ENCODE measurements around the gene CYP4F2.
"Not testable (repeated sequence)": the region's sequence is repeated elsewhere in the genome, so short reads cannot be mapped to it uniquely, and the experiment has no call there.

The CYP4F2 gene

DNA sequence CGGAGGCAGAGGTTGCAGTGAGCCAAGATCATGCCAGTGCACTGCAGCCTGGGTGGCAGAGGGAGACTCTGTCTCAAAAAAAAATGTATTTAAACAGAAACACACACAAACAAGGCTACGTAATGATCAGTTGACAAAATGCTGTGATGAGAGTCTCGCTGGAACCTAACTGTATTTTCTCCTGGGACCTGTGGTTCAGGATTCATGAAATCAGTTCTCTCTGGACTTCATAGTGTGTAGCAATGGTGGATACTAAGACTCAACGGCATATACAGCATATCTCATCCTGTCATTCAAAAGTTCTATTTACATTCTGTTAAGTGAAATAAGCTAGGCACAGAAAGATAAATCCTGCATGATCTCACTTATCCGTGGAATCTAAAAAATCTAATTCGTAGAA is 37.4 kb downstream of the CYP4F2 start:
- Histone ChIP-seq H3K36me3 (ENCODE audit: insufficient read depth, low read length) (no peaks in the 10 kb centered on the region), H2AFZ (ENCODE audit: low read length, unreplicated experiment) (no peak overlapping the region), H3K79me2 (ENCODE audit: control insufficient read depth, insufficient read depth, low read length, unreplicated experiment) (no peaks in the 10 kb centered on the region), H3K27me3 (ENCODE audit: insufficient read depth, low read length) (no peaks in the 10 kb centered on the region), H3K4me3 (ENCODE audit: low read depth, low read length) (no peak overlapping the region), H3K4me1 (ENCODE audit: control insufficient read depth, insufficient read depth, low read length, unreplicated experiment) (no peaks in the 10 kb centered on the region), H3K27ac (ENCODE audit: low read depth, low read length) (no peak overlapping the region)

DNA sequence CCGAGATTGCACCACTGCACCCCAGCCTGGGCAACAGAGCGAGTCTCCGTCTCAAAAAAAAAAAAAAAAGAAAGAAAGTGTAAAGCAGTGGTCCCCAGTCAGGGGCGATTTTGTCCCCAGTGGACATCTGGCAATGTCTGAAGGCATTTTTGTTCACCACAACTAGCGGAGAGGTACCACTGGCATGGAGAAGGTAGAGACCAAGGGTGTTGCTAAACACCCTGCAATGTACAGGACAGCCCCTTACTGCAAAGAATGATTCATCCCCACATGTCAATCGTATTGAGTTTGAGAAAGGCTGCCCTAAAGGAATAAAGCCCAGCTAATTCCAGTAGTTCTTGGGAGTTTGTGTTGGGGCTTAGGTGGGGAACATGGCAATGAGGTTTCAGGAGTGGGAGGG is 38.7 kb downstream of the CYP4F2 start:
- H3K4me1 ChIP-seq (ENCODE audit: control insufficient read depth, insufficient read depth, low read length, unreplicated experiment): no peaks in the 10 kb centered on the region
- no peak overlapping the region for H3K27ac ChIP-seq (ENCODE audit: low read depth, low read length)
- no peaks in the 10 kb centered on the region for H3K79me2 ChIP-seq (ENCODE audit: control insufficient read depth, insufficient read depth, low read length, unreplicated experiment)
- no peaks in the 10 kb centered on the region for H3K27me3 ChIP-seq (ENCODE audit: insufficient read depth, low read length)
- no peak overlapping the region for H3K4me3 ChIP-seq (ENCODE audit: low read depth, low read length)
- H3K36me3 ChIP-seq (ENCODE audit: insufficient read depth, low read length): no peaks in the 10 kb centered on the region
- no peak overlapping the region for H2AFZ ChIP-seq (ENCODE audit: low read length, unreplicated experiment)

DNA sequence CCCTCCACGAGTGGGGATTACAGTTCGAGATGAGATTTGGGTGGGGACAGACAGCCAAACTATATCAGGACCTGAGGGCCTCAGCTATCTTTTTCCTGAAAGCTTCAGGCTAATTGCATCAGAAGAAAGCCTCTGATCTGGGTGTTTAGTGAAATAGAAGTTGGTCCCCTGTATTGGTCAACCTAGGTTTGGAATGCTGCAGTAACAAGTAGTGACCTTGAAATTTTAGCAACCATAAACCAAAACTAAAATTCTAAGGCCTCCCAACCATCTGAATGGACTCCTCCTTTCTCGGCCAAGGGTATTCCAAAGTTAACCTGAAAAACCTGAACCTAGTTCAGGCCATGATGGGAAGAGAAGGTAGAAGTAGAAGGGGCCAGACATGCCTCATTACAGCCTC is 47.5 kb downstream of the CYP4F2 start:
- no peak overlapping the region for H2AFZ ChIP-seq (ENCODE audit: low read length, unreplicated experiment)
- no peaks in the 10 kb centered on the region for H3K27me3 ChIP-seq (ENCODE audit: insufficient read depth, low read length)
- no peak overlapping the region for H3K27ac ChIP-seq (ENCODE audit: low read depth, low read length)
- H3K4me3 ChIP-seq (ENCODE audit: low read depth, low read length): no peak overlapping the region
- H3K36me3 ChIP-seq (ENCODE audit: insufficient read depth, low read length): no peaks in the 10 kb centered on the region
- no peaks in the 10 kb centered on the region for H3K4me1 ChIP-seq (ENCODE audit: control insufficient read depth, insufficient read depth, low read length, unreplicated experiment)
- no peaks in the 10 kb centered on the region for H3K79me2 ChIP-seq (ENCODE audit: control insufficient read depth, insufficient read depth, low read length, unreplicated experiment)

DNA sequence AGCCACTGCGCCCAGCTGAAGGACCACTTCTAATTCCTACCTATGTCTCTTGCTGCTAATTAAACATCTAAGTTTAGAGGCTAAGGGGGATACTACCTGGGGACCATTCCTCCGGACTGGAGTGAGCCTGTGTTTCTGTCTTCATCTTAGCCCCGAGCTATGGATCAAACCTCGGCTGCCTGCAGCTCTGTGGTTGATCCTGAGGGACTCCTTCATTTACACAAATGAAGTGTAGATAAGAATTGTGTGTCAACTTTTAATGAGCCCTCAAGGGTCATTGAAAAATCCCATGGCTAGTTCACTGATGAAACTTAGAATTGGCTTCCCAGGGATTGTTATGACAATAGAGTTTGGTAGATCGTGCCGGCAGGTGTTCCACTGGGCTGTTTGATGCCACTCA is 51.0 kb downstream of the CYP4F2 start:
- H3K4me1 ChIP-seq (ENCODE audit: control insufficient read depth, insufficient read depth, low read length, unreplicated experiment): no peaks in the 10 kb centered on the region
- no peaks in the 10 kb centered on the region for H3K27me3 ChIP-seq (ENCODE audit: insufficient read depth, low read length)
- H3K27ac ChIP-seq (ENCODE audit: low read depth, low read length): no peak overlapping the region
- no peak overlapping the region for H2AFZ ChIP-seq (ENCODE audit: low read length, unreplicated experiment)
- no peaks in the 10 kb centered on the region for H3K79me2 ChIP-seq (ENCODE audit: control insufficient read depth, insufficient read depth, low read length, unreplicated experiment)
- H3K4me3 ChIP-seq (ENCODE audit: low read depth, low read length): no peak overlapping the region
- H3K36me3 ChIP-seq (ENCODE audit: insufficient read depth, low read length): no peaks in the 10 kb centered on the region

DNA sequence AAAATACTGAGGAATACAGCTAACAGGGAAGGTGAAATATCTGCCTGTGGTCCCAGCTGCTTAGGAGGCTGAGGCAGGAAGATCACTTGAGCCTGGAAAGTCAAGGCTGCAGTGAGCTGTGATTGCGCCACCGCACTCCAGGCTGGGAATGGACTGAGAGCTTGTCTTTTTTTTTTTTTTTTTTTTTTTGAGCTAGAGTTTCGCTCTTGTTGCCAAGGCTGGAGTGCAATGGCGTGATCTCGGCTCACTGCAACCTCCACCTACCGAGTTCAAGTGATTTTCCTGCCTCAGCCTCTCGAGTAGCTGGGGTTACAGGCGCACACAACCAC is 54.0 kb downstream of the CYP4F2 start:
- H3K27ac ChIP-seq (ENCODE audit: low read depth, low read length); H3K79me2 ChIP-seq (ENCODE audit: control insufficient read depth, insufficient read depth, low read length, unreplicated experiment); H3K4me3 ChIP-seq (ENCODE audit: low read depth, low read length); H2AFZ ChIP-seq (ENCODE audit: low read length, unreplicated experiment); H3K36me3 ChIP-seq (ENCODE audit: insufficient read depth, low read length); H3K4me1 ChIP-seq (ENCODE audit: control insufficient read depth, insufficient read depth, low read length, unreplicated experiment); H3K27me3 ChIP-seq (ENCODE audit: insufficient read depth, low read length): not testable (repeated sequence)

DNA sequence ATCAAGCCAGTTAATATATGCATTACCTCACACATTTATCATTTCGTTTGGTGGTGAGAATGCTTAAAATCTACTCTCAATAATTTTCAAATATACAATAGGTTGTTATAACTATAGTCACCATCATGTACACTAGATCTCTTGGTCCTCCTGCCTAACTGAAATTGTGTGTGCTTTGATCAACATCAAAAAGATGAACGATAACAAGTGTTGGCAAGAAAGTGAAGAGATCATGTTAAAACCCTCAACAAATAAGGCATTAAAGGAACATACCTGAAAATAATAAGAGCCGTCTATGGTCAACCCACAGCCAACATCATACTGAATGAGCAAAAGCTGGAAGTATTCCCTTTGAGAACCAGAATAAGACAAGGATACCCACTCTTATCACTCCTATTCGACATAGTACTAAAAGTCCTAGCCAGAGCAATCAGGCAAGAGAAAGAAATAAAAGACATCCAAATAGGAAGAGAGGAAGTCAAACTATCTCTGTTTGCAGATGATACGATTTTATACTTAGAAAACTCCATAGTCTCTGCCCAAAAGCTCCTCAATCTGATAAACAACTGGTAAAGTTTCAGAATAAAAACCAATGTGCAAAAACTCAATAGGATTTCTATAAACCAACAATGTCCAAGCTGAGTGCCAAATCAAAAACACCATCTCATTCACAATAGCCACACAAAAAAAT is 54.5 kb downstream of the CYP4F2 start:
- no peak overlapping the region for H3K4me3 ChIP-seq (ENCODE audit: low read depth, low read length)
- no peaks in the 10 kb centered on the region for H3K27me3 ChIP-seq (ENCODE audit: insufficient read depth, low read length)

DNA sequence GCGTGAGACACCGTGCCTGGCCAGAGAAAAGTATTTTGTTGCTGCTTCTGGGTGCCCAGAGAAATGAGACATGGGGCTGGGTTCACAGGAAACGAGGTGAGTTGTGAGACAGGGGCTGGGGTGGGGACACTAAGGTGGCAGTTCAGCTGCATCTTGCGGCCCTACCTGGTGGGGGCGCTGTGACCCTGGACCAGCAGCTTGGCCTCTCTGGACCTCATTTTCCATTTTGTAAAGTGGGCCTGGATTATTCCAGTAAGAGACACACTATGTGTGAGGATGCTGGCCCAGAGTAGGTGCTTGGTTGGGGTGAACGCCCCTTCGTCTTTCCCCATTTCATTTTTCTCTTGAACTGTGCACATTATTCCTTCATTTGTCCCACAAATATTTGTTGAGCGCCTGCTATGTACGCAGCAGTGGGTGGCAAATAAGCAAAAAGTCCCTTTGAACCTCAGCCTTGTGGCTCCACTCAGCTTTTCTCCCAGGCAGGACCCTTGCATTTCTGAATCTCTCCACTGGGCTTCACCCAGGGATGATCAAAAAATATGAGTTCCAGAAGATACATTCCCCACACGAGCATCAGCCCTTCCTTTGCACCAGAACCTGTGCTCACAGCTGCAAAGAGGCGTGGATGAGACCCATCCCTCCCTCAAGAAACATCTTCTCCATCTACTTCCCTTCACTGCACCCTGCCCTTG is 55.9 kb downstream of the CYP4F2 start:
- no peak overlapping the region for H2AFZ ChIP-seq (ENCODE audit: low read length, unreplicated experiment)
- no peak overlapping the region for H3K4me3 ChIP-seq (ENCODE audit: low read depth, low read length)
- H3K27me3 ChIP-seq (ENCODE audit: insufficient read depth, low read length): no peaks in the 10 kb centered on the region
- no peaks in the 10 kb centered on the region for H3K36me3 ChIP-seq (ENCODE audit: insufficient read depth, low read length)
- H3K79me2 ChIP-seq (ENCODE audit: control insufficient read depth, insufficient read depth, low read length, unreplicated experiment): no peaks in the 10 kb centered on the region
- no peak overlapping the region for H3K27ac ChIP-seq (ENCODE audit: low read depth, low read length)
- H3K4me1 ChIP-seq (ENCODE audit: control insufficient read depth, insufficient read depth, low read length, unreplicated experiment): no peaks in the 10 kb centered on the region

More for the DNA sequence above, 54.5 kb downstream of the CYP4F2 start:
- Histone ChIP-seq H3K4me1 (ENCODE audit: control insufficient read depth, insufficient read depth, low read length, unreplicated experiment) (no peaks in the 10 kb centered on the region), H2AFZ (ENCODE audit: low read length, unreplicated experiment) (no peak overlapping the region), H3K36me3 (ENCODE audit: insufficient read depth, low read length) (no peaks in the 10 kb centered on the region), H3K27ac (ENCODE audit: low read depth, low read length) (no peak overlapping the region), H3K79me2 (ENCODE audit: control insufficient read depth, insufficient read depth, low read length, unreplicated experiment) (no peaks in the 10 kb centered on the region)

DNA sequence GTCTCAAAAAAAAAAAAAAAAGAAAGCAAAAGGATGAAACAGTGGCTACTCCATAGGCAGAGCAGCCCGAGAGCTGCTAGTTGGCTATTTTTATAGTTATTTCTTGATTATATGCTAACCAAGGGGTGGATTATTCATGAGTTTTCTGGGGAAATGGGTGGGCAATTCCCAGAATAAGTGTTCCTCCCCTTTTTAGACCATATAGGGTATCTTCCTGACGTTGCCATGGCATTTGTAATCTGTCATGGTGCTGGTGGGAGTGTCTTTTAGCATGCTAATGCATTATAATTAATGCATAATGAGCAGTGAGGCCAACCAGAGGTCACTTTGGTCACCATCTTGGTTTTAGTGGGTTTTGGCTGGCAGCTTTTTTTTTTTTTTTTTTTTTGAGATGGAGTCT is 57.0 kb downstream of the CYP4F2 start:
- Histone ChIP-seq H3K79me2 (ENCODE audit: control insufficient read depth, insufficient read depth, low read length, unreplicated experiment) (no peaks in the 10 kb centered on the region), H2AFZ (ENCODE audit: low read length, unreplicated experiment) (no peak overlapping the region), H3K4me3 (ENCODE audit: low read depth, low read length) (no peak overlapping the region), H3K27ac (ENCODE audit: low read depth, low read length) (no peak overlapping the region), H3K36me3 (ENCODE audit: insufficient read depth, low read length) (no peaks in the 10 kb centered on the region), H3K27me3 (ENCODE audit: insufficient read depth, low read length) (no peaks in the 10 kb centered on the region), H3K4me1 (ENCODE audit: control insufficient read depth, insufficient read depth, low read length, unreplicated experiment) (no peaks in the 10 kb centered on the region)

DNA sequence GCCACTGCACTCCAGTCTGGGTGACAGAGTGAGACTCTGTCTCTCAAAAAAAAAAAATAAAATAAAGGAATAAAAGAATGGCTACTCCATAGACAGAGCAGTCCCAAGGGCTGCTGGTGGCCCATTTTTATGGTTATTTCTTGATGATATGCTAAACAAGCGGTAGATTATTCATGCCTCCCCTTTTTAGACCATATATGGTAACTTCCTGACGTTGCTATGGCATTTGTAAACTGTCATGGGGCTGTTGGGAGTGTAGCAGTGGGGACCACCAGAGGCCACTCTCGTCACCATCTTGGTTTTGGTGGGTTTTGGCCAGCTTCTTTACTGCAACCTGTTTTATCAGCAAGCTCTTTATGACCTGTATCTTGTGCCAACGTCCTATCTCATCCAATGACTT is 58.0 kb downstream of the CYP4F2 start:
- H2AFZ ChIP-seq (ENCODE audit: low read length, unreplicated experiment); H3K27ac ChIP-seq (ENCODE audit: low read depth, low read length); H3K79me2 ChIP-seq (ENCODE audit: control insufficient read depth, insufficient read depth, low read length, unreplicated experiment); H3K27me3 ChIP-seq (ENCODE audit: insufficient read depth, low read length); H3K4me3 ChIP-seq (ENCODE audit: low read depth, low read length); H3K36me3 ChIP-seq (ENCODE audit: insufficient read depth, low read length); H3K4me1 ChIP-seq (ENCODE audit: control insufficient read depth, insufficient read depth, low read length, unreplicated experiment): not testable (repeated sequence)

DNA sequence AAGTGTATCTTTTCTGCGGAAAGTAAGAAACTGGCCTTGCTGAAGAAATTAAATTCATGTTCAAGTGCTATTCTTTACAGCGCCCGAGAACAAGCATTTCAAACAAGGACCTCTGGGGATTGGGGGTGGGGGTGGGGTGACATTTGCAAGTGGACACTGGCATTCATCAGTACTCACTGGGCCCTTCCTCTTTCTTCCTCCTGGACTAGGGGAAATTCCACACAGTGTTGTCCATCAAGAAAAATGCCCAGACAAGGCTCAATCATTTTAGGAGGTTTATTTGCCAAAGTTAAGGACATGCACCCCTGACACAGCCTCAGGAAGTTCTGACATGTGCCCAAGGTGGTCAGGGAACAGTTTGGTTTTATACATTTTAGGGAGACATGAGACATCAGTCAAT is 59.5 kb downstream of the CYP4F2 start:
- H3K4me1 ChIP-seq (ENCODE audit: control insufficient read depth, insufficient read depth, low read length, unreplicated experiment): no peaks in the 10 kb centered on the region
- no peak overlapping the region for H3K27ac ChIP-seq (ENCODE audit: low read depth, low read length)
- no peaks in the 10 kb centered on the region for H3K36me3 ChIP-seq (ENCODE audit: insufficient read depth, low read length)
- H3K79me2 ChIP-seq (ENCODE audit: control insufficient read depth, insufficient read depth, low read length, unreplicated experiment): no peaks in the 10 kb centered on the region
- H3K27me3 ChIP-seq (ENCODE audit: insufficient read depth, low read length): no peaks in the 10 kb centered on the region
- no peak overlapping the region for H2AFZ ChIP-seq (ENCODE audit: low read length, unreplicated experiment)
- no peak overlapping the region for H3K4me3 ChIP-seq (ENCODE audit: low read depth, low read length)

DNA sequence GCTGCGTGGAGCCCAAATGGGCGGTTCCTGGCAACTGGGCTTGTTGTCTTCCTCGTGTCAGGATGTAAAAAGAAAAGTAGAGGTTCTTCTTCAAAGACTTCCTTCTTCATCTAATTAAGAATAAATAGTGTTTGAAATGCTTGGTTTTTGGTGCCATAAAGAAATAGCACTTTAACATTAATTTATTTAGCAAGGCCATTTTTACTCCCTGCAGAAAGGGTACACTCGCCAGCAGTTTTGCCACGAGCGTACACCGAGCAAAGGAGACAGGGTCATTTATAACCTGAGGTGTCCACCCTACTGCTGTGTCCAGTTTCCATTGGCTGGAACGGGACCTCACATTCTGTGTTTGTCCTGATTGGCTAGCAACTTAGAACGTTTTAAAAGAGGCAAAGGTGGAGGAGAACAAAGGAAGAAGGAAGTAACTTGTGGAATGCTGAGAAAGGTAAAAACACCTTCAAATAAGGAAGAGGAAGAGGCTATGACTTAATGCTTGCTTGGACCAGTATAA is 60.6 kb downstream of the CYP4F2 start:
- H3K27ac ChIP-seq (ENCODE audit: low read depth, low read length): no peak overlapping the region; the same call in 1 of the 2 replicates
- H3K4me1 ChIP-seq (ENCODE audit: control insufficient read depth, insufficient read depth, low read length, unreplicated experiment): no peaks in the 10 kb centered on the region
- H2AFZ ChIP-seq (ENCODE audit: low read length, unreplicated experiment): peak overlapping the region; percentile 68
- no peaks in the 10 kb centered on the region for H3K27me3 ChIP-seq (ENCODE audit: insufficient read depth, low read length)
- no peaks in the 10 kb centered on the region for H3K79me2 ChIP-seq (ENCODE audit: control insufficient read depth, insufficient read depth, low read length, unreplicated experiment)
- H3K36me3 ChIP-seq (ENCODE audit: insufficient read depth, low read length): no peaks in the 10 kb centered on the region
- H3K4me3 ChIP-seq (ENCODE audit: low read depth, low read length): peak overlapping the region; percentile 79

Measured in ACC112 (cell line).